GM19043 (cell line): ENCODE measurements around the gene CES5A.
"Not testable (repeated sequence)": the region's sequence is repeated elsewhere in the genome, so short reads cannot be mapped to it uniquely, and the experiment has no call there.

Source experiments
- ATAC-seq: cut with Tn5 transposase; IDR thresholded peaks from one replicate; pipeline ENCODE4 v1.9.1; 2021; ENCODE audit warnings: low read depth; ENCODE audit not compliant: unreplicated experiment

Gene CES5A

DNA sequence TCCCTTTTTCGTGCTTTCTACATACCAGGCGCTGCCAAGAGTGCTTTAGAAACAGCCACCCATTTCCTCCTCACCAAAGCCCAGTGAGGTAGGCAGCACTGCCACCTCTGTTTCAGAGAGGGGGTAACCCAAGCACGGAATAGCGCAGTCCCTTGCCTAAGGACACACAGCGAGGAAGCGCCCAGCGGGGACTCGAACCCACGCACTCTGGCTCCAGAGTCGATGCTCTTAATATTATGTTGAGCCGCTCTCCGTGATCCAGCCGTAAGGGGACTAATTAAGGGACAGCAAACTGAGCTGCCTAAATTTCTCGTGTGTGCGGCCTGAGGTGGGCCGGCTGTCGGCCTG is 42.8 kb downstream of the CES5A start:
- ATAC-seq, result no peak

- no peak for ATAC-seq
Observed at GRCh38 chr16:55830658-55831294, 44.4 kb downstream of the CES5A start.

GRCh38 chr16:55829232-55829631 is 45.9 kb downstream of the CES5A start:
- not testable (repeated sequence) for ATAC-seq

DNA sequence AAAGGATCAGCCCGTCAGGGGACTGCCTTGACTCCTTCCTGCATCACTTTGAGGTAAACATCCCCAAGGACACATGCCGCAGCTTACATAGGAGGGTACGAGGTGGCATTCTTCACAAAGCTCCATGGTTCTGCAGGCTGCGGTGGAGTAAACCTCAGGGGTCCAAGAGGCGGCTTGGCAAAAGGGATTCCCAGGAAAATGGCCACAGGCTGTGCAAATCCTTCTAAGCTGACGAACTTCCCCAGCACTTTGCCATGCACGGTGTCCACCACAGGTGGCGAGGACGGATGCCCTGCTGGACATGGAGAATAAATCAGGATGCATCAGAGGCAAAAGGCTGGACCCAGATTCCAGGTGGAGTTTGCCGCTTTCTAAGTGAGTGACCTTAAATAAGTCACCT is 46.5 kb downstream of the CES5A start:
- ATAC-seq, result no peak

GRCh38 chr16:55825115-55825728 is 50.0 kb downstream of the CES5A start:
- ATAC-seq, result no peak

- no peak for ATAC-seq
Observed at GRCh38 chr16:55824473-55825000, 50.6 kb downstream of the CES5A start.

DNA sequence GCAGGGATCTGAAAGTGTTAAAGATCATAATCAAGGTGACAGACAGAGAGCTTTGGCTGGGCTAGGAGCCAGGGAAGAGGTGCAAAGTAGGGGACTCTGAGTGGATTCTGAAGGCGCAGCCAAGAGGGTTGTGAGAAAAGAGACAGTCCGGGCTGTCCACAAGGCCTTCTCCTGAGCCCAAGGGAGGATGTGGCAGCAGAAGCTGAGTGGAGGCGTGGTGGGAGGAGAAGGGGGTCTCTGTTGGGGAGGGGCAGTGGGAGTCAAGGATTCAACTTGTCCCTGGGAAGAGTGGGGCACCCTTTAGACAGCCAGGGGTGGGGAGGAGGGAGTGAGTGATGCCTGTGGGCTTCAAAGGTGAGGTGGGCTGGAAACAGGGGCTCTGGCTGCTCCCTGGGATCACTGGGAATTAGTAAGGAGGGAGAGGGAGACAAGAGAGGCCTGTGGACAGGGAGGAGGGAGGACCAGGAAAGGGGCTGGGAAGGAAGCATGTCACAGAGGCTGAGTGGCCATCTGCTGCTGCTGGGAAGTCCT is 52.8 kb downstream of the CES5A start:
- ATAC-seq, result no peak

DNA sequence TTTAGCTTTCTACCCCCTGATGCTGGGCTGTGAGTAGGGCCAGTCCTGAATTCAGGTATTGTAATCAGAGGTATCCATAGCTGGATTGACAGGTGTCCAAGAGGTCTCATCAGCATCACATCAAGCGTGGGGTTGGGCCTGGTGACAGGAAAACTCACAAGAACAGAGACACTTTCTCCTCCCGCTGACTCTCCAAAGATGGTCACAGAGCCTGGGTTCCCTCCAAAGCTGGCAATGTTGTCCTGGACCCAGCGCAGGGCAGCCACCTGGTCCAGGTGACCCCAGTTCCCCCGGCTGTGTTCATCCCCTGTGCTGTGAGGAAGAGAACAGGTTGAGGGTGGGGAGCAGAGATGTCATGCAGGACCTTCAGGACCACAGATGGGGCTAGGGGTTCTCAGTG is 54.0 kb downstream of the CES5A start:
- ATAC-seq, result no peak

GRCh38 chr16:55820615-55821014 is 54.6 kb downstream of the CES5A start:
- ATAC-seq, result no peak

GRCh38 chr16:55817236-55817912 is 57.8 kb downstream of the CES5A start:
- ATAC-seq, result no peak

DNA sequence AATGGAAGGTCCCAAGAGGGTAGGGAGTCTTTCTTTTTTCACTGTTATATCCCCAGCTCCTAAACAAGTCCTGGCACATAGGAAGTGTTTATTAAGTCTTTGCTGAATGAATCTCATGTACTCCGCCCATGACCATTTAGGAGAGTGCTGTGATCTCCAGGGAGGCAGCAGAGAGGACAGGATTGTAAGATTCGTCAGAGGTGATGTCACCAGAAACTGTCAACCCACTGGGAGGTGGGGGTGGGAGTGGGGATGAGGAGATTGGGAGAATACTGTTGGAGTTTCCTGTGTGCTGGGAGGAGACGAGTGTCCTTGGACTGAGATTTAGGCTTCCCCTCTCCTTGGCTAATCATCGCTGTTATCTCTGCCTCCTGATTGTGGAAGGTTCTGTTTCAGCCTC is 59.0 kb downstream of the CES5A start:
- ATAC-seq, result not testable (repeated sequence)

DNA sequence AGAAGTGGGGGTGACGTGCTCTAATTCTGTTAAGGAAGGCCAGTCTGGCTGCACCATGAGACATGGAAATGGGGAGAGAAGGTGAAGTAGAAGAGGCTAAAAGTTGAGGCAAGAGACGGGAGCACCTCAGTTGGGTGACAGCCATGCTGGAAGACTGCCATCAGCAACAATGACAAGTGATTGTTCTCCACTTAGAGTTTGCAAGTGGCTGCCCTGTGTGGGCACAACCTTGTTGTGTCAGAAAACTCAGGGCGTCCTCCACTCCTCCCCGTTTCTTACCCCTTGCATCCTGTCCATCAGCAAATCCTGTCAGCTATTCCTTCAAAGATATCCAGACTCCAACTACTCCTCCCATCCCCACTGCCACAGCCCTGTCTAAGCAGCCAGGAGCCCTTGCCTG is 59.9 kb downstream of the CES5A start:
- no peak for ATAC-seq

DNA sequence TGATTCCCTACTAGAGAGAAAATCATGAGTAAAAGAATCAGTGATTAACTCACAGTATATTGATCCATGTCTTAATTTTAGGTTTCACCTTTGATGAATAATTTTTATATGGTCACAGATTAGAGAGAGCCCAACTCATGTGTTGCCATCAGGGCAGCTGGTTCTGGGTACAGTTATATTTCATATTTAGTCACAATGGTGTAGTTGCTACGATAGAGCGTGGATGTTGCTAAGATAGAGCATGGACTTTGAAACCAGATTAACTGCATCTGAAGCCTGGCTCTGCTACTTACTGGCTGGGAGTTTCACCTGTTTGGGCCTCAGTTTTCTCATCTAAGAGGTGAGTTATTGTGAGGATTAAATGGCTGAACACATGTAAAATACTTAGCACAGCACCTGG is 61.0 kb downstream of the CES5A start:
- not testable (repeated sequence) for ATAC-seq

GRCh38 chr16:55813730-55814129 is 61.4 kb downstream of the CES5A start:
- ATAC-seq, result not testable (repeated sequence)

- ATAC-seq, result no peak
Observed at GRCh38 chr16:55812951-55813350, 62.2 kb downstream of the CES5A start.

GRCh38 chr16:55811811-55812210 is 63.4 kb downstream of the CES5A start:
- no peak for ATAC-seq

- no peak for ATAC-seq
Observed at GRCh38 chr16:55810451-55810961, 64.7 kb downstream of the CES5A start.

- no peak for ATAC-seq
Observed at GRCh38 chr16:55809851-55810250, 65.3 kb downstream of the CES5A start.

DNA sequence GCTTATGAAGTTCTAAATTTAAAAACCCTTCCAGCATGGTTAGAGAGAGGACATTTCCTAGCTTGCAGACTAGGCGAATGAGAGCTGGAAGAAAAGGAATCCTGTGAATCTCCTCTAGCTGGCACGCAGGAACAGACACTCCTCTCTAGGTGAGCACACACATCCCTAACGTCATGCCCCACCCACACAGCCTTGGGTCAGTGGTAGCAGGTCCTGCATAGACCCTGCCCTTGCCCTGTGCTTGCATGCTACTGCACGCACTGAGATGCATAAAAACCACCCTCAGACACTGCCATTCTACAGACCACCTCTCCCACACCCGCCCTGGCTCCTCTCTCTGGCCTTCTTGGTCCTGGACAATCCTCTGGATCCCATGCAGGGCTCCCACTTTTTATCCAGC is 65.8 kb downstream of the CES5A start:
- ATAC-seq, result no peak

DNA sequence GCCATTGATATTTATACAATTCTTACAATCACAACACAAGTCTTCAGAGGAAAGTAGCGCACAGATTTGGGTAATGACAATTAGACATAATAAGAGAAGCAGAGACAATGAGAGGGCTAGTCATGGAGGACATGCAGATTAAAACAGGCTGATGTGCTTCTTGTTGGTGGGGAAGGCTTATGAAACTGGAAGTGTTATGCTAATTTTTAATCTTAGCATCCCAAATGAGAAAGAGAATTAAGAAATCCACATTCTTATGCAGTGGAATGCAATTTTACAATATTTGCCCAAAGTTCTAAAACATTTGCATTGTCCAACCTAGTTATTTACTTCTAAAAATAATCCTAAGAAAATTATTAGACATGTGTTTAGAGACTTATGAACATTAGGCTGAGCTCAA is 66.9 kb downstream of the CES5A start:
- not testable (repeated sequence) for ATAC-seq

- not testable (repeated sequence) for ATAC-seq
Observed at GRCh38 chr16:55805104-55805503, 70.1 kb downstream of the CES5A start.
